Activated CD4-positive, alpha-beta T cell treated with anti-CD3 and anti-CD28 coated beads for 24 hours (primary cell): ENCODE results near the gene MYO7A.

Experiments
- DNase-seq, 2 donors: peaks; one replicate each; pipeline ENCODE4 v3.0.0-alpha.2; 2020; ENCODE audit warnings: low read depth in 2 of 2

Gene MYO7A

DNA sequence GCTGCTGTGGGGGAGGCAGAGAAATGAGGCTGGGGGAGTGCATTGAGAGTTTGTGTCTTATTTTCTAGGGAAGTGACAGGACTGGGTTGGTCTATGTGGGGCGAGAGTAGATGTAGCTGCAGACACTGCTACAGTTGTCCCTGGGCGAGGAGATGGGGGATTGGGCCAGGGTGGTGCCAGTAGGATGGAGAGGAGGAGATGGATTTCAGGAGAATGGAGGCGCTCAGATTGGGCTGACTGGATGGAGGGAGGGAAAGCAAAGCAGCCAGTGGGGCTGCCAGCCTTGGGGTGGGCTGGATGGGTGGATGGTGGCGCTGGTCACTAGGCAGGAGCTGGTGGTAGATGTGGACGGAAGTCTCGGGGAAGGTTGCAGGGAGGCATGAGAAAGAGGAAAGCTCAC lies 16.1 kb upstream of the MYO7A start:
- no peak for DNase-seq

DNA sequence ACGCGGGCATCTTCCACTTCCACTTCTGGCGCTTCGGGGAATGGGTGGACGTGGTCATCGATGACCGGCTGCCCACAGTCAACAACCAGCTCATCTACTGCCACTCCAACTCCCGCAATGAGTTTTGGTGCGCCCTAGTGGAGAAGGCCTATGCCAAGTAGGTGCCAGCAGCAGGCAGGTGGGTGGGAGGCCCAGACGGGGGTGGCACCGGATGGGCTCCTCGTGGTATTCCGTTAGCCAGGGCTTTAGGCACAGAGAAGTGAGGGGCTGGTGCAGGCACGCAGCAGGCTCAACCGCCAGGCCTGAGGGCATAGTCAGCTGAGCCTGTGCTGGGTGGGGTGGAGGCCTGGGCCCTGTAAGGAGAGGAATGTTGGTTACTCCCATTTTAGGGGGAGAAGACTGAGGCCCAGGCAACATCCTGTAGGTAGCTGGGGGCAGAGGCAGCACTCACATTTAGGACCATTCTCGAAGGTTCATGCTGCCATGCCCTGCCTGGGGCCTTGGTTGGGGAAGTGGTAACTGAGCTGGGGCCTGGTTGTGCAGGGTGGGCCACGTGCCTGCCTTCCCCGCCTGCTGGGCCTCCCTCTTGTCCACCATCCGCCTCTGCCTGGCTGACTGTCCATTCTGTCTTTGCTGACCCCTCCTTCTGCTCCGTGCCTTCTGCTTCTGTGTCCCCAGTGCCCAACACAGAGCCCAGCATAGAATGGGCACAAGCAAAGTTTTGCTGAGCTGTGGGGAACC lies 15.2 kb upstream of the MYO7A start:
- no peak for DNase-seq

DNA sequence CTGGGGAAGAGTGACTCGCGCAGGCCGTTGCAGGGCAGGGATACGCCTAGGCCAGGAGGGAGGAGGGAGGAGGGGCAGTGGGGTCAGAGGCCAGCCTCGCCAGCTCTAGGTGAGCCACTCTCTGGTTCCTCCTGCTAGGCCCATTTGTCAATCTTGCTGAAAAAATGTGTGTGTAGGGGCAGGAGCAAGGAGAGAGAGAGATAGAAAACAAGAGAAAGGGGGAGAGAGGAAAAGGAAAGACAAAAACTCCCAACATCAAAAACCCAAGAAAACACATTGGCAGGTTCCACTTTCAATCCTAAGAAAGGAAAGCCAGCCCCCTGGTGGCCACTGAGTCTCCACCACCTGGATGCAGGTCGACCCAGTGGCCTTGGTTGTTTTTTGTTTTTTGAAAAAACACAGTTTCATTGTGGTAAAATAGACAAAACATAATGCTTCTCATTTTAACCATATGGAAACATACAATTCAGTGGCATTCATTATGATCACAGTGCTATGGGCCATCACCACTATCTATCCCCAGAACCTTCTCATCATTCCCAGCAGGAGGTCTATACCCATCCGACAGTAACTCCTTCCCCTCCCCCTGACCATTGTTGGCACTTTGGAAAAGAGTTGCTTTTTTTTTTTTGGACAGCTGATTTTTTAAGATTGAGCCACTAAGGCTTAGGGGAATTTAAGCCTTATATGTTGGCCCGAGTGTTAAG lies 14.5 kb upstream of the MYO7A start:
- DNase-seq = no peak

DNA sequence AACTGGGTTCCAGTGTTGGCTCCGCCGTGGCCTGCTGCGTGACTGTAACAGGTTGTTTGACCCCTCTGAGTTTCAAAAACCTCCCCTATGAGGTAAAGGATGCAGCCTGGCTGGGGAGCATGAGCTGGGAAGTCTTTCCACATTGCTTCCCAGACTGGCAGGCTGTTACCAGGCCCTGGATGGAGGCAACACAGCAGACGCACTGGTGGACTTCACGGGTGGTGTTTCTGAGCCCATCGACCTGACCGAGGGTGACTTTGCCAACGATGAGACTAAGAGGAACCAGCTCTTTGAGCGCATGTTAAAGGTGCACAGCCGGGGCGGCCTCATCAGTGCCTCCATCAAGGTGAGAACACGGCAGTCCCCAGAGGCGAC lies 14.0 kb upstream of the MYO7A start:
- DNase-seq = no peak

DNA sequence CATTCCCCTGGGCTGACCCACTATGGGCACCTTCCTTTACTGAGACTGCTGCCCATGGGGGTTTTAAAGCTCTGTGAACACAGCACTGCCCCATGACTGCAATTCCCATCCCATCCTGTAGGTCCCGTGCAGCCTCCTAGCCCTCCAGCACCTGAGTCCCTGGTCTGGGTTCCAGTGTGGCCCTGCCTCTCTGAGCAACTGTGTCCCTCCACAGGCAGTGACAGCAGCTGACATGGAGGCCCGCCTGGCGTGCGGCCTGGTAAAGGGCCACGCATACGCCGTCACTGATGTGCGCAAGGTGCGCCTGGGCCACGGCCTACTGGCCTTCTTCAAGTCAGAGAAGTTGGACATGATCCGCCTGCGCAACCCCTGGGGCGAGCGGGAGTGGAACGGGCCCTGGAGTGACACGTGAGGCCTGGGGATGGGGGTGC lies 12.8 kb upstream of the MYO7A start:
- DNase-seq = no peak

DNA sequence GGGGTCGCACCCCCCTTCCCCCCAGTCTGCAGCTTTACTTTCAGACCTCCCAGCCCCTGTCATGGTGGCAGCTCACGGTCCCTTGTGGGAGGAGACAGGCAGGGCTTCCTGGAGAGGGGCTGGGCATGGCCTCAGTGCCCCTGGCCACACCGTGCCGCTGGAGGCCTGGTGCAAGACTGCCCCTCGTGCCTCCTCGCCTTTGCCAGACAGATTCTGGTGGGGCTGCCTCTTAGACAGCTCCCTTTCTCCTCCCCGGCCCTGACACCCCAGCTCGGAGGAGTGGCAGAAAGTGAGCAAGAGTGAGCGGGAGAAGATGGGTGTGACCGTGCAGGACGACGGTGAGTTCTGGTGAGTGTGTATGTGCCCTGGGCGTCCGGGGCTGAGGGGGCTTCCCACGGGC lies 12.1 kb upstream of the MYO7A start:
- DNase-seq = no peak

DNA sequence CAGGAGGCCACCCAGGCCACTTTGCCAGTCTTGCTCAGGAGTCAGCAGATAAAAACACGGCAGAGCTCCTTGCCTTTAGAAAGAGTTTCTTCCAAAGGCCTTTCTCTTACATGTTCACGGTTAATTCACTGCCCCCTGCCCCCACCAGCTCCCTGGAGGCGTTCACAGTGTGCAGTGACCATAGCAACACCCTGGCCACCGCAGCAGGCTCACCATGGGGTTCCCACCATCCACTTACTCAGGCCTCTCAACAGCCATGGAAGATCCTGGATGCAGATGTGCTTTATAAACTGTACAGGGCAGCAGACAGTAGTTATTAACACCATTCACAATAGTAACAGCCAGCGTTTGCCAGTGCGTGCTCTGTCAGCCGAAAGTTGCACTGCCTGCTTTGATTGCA lies 10.6 kb upstream of the MYO7A start:
- no peak for DNase-seq

DNA sequence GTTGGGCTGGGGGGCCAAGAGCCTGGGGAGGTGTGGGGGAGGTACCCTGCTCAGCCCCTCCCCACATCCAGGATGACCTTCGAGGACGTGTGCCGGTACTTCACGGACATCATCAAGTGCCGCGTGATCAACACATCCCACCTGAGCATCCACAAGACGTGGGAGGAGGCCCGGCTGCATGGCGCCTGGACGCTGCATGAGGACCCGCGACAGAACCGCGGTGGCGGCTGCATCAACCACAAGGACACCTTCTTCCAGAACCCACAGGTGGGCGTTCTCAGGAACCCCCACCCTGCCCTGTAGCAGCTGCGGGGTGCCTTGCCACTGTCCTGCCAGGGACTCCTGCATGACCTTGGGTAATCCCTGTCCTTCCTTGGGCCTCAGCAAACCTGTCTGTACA lies 10.0 kb upstream of the MYO7A start:
- DNase-seq = no peak

DNA sequence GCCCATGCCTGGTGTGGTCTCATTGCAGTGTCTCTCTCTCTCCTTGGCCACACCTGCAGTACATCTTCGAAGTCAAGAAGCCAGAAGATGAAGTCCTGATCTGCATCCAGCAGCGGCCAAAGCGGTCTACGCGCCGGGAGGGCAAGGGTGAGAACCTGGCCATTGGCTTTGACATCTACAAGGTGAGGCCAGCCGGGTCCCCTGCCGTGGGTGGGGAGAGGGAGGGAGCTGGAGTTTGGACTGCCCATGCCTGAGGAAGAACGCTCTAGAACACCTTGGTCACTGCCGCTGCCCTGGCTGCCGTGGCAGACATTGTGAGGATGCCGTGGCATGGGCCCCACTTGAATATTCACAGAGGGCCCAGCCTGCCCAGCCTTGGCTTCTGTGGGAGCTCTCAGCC lies 9.1 kb upstream of the MYO7A start:
- no peak for DNase-seq

DNA sequence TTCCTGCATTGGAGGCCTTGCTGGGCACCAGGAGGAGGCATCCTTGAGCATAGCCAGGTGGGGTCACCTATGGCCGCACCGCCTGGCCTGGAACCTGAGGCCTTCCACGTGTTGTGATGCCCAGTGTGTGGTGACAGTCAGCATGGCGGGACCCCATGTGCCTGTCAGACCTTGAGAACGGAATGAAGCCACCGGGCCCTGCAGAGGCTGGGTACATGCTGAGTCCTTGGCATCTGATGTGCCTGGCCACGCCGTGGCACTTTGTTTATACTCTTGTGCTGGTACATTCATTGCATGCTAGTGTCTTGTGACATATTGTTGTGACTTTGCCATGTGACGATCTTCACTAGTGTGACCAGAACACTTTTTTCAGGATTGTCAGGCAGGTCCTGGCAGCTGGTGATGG lies 8.5 kb upstream of the MYO7A start:
- no peak for DNase-seq

DNA sequence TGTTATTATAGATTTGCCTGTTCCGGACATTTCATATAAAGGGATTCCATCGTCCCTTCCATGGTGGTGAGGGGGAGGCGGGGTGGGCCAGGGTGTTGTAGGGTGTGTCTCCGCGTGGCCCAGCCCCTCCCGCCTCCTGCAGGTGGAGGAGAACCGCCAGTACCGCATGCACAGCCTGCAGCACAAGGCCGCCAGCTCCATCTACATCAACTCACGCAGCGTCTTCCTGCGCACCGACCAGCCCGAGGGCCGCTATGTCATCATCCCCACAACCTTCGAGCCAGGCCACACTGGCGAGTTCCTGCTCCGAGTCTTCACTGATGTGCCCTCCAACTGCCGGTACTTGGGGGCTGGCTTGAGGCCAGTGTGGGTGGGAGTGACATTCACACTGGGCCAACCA lies 7.5 kb upstream of the MYO7A start:
- no peak for DNase-seq

DNA sequence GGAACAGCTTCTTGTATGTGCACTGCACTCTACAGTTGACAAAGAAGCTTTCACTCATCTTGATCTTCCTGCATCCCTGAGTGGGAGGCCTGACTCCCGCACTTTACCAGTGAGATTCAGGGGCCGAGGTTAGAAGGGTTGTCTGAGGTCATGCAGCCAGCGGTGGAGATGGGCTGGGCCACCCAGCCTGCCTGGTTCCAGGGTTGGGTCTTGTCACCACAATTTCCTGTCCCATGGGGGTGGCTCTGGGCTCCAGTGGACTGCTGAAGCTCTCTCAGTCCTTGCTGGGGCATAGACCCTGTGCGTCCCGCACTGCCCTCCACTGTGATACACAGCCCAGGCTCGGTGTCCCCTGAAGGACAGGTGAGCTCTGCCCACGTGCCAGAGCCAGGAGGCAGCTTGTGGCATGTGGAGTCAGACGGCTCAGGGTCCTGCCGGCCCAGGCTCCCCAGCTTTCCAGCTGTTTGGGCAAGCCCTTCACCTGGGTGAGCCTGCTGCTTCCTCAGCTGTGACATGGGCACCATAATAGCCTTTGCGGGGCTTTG lies 6.9 kb upstream of the MYO7A start:
- DNase-seq = no peak

DNA sequence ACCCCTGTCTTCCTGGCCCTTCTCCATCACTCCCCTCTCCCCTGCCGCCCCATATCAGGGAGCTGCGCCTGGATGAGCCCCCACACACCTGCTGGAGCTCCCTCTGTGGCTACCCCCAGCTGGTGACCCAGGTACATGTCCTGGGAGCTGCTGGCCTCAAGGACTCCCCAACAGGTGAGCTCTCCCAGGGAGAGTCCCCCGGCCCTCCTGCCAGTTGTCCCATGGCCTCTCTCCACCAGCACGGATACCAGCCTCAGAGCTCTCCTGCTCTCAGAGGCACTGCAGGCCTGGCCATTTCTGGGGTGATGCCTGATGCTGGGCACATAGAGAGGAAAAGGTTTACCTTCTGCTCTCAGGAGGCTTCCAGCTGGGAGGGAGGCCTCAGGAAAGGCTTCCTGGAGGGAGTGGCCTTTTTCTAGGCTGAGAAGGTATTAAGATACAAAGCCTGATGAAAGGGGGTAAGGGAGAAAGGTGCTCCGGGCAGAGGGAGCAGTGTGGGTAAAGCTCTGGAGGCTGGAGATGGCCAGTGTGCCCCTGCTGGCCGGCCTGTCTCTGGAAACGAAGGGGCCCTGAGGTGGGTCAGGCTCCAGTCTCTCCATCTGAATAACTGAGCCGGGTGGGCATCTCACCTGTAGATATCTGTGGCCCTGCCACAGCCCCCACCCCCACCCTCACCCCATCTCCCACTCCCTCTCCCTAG lies 6.0 kb upstream of the MYO7A start:
- DNase-seq = no peak

DNA sequence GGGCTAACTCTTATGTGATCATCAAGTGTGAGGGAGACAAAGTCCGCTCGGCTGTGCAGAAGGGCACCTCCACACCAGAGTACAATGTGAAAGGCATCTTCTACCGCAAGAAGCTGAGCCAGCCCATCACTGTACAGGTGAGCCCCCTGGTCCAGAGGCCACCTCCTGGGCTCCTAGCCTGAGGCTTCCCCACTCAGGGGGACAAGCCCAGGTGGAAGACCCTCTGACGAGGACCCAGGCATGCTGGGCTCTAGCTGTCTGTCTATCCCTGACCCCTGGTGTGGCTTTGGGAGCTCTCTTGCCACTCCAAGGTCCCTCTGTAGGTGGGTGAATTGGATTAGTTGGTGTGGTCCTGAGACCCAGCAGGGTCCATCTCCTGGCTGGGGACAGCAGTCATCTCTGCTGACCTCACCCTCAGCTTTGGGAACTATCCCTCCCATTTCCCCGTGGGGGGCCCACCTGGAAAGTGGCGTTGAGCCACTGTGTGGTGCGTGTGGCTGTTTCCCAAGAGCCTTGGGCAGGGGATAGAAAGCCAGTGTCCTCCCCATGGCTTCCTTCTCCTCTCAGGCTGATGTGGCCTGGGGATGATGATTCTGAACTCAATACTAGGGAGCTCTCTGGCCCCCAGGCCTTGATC lies 5.4 kb upstream of the MYO7A start:
- no peak for DNase-seq

DNA sequence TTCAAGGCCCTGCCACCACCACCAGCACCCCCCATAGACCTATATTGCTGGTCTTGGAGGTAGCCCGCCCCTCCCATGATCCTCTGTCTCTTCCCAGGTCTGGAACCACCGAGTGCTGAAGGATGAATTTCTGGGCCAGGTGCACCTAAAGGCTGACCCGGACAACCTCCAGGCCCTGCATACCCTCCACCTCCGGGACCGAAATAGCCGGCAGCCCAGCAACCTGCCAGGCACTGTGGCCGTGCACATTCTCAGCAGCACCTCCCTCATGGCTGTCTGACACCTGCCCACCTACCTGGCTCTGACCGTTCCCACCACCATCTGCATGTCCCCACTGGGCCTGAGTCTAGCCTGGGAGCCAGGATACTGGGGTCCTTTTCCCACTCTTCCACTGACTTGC lies 4.5 kb upstream of the MYO7A start:
- DNase-seq = no peak

DNA sequence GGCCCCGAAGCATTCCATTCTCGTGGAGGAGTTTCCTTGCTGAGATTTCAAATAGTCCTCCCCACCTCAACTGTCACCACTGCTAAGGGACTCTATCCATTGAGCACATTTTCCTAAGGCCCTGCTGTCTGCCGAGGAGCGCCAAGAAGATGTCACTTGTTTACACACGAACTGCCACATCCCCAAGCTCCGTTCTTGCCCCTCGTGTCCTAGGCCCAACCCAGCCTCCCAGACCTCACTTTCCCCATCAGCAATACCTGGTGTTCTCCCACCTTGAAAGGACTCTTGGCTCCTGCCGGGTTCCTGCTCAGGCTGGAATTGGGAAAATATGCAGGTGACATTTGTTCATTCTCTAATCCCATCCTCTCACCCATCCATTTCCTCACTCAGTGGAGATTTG lies 4.0 kb upstream of the MYO7A start:
- DNase-seq = no peak

DNA sequence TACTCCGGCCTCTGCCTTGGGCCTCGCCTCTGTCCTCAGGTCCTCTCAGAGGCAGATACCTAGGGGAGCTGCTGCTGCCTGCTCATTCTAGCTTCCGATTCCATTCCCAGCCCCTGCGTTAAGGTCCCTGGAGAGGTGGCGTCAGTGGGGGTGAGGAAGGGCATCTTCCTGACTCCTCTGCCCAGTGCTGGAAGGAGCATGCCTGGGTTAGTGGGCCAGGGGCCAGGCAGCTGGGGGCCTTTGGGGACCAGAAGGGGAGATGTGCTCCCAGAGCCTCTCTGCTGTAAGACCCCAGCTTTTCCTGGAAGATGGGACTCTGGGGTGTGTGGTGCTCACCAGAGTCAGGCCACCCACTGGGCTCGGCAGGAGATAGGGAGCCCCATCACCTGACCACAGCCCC lies 3.6 kb upstream of the MYO7A start:
- DNase-seq = no peak

DNA sequence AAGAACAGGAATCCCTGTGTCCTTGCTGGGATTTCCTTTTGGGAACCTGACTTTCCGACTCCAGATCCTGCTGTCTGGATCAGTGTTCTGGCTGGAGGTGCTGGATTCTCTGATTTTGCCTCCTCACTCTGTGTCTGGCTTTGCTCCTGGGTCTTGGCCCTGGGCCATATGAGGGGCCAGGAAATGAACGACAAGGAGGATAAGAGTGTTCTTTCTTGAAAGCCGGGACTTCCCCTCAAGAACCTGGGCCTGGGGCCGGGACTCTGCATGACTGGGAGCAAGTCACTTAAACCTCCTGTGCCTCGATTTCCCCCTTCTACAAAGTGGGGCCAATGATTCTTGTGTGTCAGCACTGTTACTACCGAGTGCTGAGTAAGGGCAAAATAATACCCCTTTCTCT lies 2.9 kb upstream of the MYO7A start:
- DNase-seq = no peak

DNA sequence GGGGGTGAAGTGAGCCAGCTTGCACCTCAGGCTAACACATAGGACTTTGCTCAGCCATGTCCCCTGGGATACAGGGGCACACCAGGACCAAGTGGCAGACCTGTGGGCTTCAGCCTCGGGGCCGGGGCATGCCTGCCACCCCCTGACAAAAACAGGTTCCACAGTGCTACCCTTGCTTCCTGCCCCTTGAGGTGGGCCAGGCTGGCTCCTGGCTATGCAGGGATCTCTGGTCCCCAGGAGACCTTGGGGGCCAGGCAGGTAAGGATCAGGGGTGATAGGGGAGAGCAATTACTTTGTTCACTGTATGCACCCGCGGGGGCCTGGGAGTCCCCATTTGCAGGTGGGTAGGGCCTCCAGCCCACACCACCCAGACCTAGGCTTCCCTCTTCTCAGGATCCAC lies 2.4 kb upstream of the MYO7A start:
- no peak for DNase-seq

DNA sequence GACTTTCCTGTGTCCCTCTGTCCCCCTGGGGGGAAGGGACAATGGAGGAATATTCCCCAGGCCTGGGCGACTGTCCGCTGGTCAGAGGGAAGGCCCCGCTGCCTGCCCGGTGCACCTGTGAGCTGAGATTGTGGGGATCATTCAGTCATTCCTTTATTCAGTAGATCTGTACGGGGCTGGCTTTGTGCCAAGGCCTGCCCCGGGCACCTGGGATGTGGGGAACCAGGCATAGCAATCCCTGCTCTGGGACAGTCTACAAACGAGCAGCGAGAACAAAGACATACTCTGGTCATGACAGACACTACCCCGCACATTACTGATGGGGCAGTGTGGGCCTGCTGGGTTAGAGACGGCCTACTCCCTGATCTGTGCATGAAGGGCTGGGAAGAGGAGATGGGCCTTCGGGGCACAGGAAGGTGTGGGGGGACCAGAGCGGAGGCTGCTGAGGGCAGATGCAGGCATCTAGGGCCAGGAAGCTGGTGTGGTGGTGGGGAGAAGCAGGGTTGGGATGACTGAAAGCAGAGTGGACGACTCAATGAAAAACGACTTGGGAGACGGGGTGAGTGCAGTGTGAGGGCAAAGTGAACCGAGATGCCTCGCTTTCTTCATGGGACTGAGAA lies 1.8 kb upstream of the MYO7A start:
- DNase-seq = no peak

DNA sequence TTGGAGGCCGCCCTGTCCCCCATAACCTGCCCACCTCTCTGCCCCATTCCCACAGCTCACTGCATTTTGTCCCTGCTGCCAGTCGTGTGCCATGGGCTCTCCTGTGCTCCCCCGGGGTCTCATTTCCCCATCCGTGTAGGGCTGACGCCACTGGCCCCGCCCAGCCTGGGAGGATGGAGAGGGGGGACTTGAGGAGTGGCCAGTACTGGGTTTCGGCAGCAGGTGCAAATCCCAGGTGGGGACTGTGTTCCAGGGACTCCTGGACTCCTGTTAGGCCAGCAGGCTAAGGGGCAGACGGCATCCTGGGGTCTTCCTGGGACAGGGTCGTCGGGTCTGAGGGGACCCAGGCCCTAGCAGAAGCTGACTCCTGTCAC lies 1.2 kb upstream of the MYO7A start:
- no peak for DNase-seq
